Smooth muscle cell (in vitro differentiated cells): ENCODE data around the gene LMF1. TPM values are rescaled to one million over a fixed set of nuclear protein-coding genes. Genes with fewer than 3 reads are reported as not detected.

Experiments used
- DNase-seq: peaks from one replicate; lab custom pipeline; 2025; ENCODE audit not compliant: unreplicated experiment; lab: John Stamatoyannopoulos, UW
- H2AFZ ChIP-seq: fragments of 200-600 bp; sonication (generic); 2 replicates; pipeline ENCODE4 v1.6.0; 2016; ENCODE audit warnings: antibody characterized with exemption, low read depth, mild to moderate bottlenecking
- H3F3A ChIP-seq: fragments of 200-600 bp; sonication (generic); 2 replicates; pipeline ENCODE4 v1.6.0; 2017; ENCODE audit warnings: antibody characterized with exemption, low read depth
- H3K27ac ChIP-seq: fragments of 200-600 bp; sonication (generic); 2 replicates; pipeline ENCODE4 v1.5.1; 2016; ENCODE audit warnings: low read depth, mild to moderate bottlenecking
- H3K27me3 ChIP-seq: fragments of 200-600 bp; sonication (generic); 2 replicates; pipeline ENCODE4 v1.6.1; 2016; ENCODE audit warnings: low read depth, mild to moderate bottlenecking
- H3K36me3 ChIP-seq: fragments of 200-600 bp; sonication (generic); 2 replicates; pipeline ENCODE4 v1.5.1; 2016; ENCODE audit warnings: low read depth
- H3K4me1 ChIP-seq: fragments of 200-600 bp; sonication (generic); 2 replicates; pipeline ENCODE4 v1.5.1; 2016; ENCODE audit warnings: low read depth
- H3K4me2 ChIP-seq: fragments of 200-600 bp; sonication (generic); 2 replicates; pipeline ENCODE4 v1.6.0; 2016; ENCODE audit warnings: mild to moderate bottlenecking
- H3K4me3 ChIP-seq: fragments of 200-600 bp; sonication (generic); 2 replicates; pipeline ENCODE4 v1.5.1; 2016; ENCODE audit warnings: mild to moderate bottlenecking
- H3K79me2 ChIP-seq: fragments of 200-600 bp; sonication (generic); 2 replicates; pipeline ENCODE4 v1.6.0; 2016; ENCODE audit warnings: low read depth, mild to moderate bottlenecking
- H3K9ac ChIP-seq: fragments of 200-600 bp; sonication (generic); 2 replicates; pipeline ENCODE4 v1.6.0; 2016; ENCODE audit warnings: low read depth
- H3K9me3 ChIP-seq: fragments of 200-600 bp; sonication (generic); replicated peaks from 2 replicates; pipeline ENCODE4 v1.5.1; 2016; ENCODE audit warnings: low read depth
- H4K20me1 ChIP-seq: fragments of 200-600 bp; sonication (generic); 2 replicates; pipeline ENCODE4 v1.6.0; 2016; ENCODE audit warnings: low read depth
- WGBS: methylation state at CpG from one replicate; pipeline ENCODE4 v1.1.7; 2016; ENCODE audit warnings: low lambda C conversion rate; 5-methylcytosine and 5-hydroxymethylcytosine counted together
- polyA plus RNA-seq: library from polyadenylated mRNA; unstranded; fragments of >200 nt; fragmentation: Nextera tagmentation; extraction: Ambion mirVana; gene quantifications from 2 replicates; pipeline ENCODE4 v1.2.1, GENCODE V29; 2016
- total RNA-seq: library from RNA; depleted of rRNA; stranded (reverse); fragments of >200 nt; gene quantifications from 2 replicates; pipeline ENCODE4 v1.2.3, GENCODE V29; 2014
- TF ChIP-seq, protein P1 (sequence below): fragments of 200-600 bp; sonication (generic); IDR thresholded peaks from 2 replicates; pipeline ENCODE4 v1.5.1; 2017; ENCODE audit warnings: borderline replicate concordance, mild to moderate bottlenecking, antibody characterized with exemption; ENCODE audit not compliant: insufficient read depth, poor library complexity, severe bottlenecking

Gene LMF1
- total and polyA plus RNA-seq, 2 experiments from 2014 or later = 25.3 to 29.8 TPM

DNA sequence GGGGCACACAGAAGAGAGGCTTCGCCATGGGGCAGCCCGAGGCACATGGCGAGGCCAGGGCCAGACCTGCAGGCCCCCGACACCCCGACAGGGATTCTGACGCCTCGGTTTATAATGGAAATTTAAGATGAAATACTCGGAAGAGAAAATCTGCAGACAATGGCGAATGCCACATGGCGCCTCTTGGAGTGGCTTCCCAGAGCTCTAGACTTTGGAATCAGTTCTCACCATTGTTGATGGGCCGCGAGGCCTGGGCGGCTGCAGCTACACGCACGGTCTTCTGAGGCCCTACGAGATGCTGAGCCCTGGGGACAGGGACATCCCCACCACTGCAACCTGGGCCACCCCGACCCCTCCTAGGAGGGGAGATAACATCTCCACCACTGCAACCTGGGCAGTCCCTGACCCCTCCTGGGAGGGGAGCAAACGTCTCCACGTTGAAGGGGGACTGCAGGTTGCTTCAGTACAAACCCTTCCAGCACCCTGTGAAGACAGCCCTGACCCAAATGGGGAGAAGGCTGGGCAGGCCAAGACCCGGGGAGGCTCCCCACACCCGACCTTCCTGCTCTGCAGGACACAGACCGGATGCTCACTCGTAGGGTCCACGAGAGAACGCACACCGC is 56.9 kb downstream of the LMF1 start:
- TF ChIP-seq, protein P1, sequence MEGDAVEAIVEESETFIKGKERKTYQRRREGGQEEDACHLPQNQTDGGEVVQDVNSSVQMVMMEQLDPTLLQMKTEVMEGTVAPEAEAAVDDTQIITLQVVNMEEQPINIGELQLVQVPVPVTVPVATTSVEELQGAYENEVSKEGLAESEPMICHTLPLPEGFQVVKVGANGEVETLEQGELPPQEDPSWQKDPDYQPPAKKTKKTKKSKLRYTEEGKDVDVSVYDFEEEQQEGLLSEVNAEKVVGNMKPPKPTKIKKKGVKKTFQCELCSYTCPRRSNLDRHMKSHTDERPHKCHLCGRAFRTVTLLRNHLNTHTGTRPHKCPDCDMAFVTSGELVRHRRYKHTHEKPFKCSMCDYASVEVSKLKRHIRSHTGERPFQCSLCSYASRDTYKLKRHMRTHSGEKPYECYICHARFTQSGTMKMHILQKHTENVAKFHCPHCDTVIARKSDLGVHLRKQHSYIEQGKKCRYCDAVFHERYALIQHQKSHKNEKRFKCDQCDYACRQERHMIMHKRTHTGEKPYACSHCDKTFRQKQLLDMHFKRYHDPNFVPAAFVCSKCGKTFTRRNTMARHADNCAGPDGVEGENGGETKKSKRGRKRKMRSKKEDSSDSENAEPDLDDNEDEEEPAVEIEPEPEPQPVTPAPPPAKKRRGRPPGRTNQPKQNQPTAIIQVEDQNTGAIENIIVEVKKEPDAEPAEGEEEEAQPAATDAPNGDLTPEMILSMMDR = no peak
- H2AFZ ChIP-seq = no peak overlapping the region
- no peak overlapping the region for H3K4me2 ChIP-seq
- H3K9ac ChIP-seq = no peak overlapping the region
- WGBS = 94% methylated on average over 24 of the region's 26 CpGs
- no peaks in the 10 kb centered on the region for H3F3A ChIP-seq
- no peaks in the 10 kb centered on the region for H3K27me3 ChIP-seq
- H3K4me3 ChIP-seq = no peak overlapping the region
- no peaks in the 10 kb centered on the region for H3K79me2 ChIP-seq
- no peaks in the 10 kb centered on the region for H4K20me1 ChIP-seq
- no peaks in the 10 kb centered on the region for H3K36me3 ChIP-seq
- DNase-seq = no peak
- H3K9me3 ChIP-seq = no peaks in the 10 kb centered on the region
- no peak overlapping the region for H3K27ac ChIP-seq
- H3K4me1 ChIP-seq = no peaks in the 10 kb centered on the region

DNA sequence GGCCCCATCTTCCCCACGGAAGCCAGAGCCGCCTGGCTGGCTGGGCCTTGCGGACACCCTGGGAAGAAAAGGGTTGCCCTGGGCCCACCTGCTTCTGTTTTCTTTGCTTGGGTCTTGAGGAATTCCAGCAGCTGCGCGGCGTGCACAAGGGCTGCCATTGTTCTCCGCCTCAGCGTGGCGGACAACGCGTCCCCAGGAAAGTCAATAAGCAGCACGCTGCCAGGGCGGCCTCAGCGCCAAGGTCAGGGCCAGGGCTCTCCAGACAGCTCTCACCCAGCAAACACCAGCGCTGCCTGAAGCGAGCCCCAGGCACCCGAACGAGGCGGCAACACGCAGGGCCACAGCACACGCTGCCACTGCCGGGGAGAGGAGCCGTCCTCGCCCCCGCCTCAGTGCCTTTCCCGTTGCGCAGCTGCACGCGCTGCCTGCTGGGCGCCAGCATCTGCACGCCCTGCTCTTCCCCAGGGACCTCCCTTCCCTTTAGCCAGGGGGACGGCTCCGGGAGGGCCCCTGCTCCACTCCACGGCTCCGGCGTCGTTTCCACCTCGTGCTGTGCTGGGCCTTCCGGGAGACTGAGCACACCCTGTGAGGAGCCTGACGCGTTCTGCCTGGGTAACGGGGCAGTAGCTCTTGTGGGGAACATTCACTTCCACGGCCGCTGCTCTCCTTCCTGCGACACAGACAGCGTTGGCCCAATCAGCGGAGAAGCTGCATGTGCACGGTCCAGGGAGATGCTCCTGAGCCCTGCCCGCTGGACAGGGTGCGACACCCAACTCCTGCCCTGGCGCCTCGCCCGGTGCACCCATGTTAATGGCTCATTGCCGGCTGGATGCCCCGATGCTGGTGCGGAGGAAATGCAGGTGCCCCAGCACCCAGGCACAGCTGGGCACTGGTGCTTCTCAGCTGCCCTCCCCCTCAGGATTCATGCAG is 57.8 kb downstream of the LMF1 start:
- Histone ChIP-seq H3K9me3 (no peaks in the 10 kb centered on the region), H4K20me1 (peaks cover 5% of the 10 kb centered on the region), H3K4me1 (no peaks in the 10 kb centered on the region), H3K9ac (no peak overlapping the region), H3K27ac (no peak overlapping the region), H3K79me2 (no peaks in the 10 kb centered on the region), H3F3A (no peaks in the 10 kb centered on the region), H3K4me2 (no peak overlapping the region), H3K4me3 (no peak overlapping the region), H2AFZ (no peak overlapping the region), H3K27me3 (no peaks in the 10 kb centered on the region), H3K36me3 (no peaks in the 10 kb centered on the region)
- TF ChIP-seq, protein P1 = no peak
- 93% methylated on average over 54 of the region's 56 CpGs for WGBS
- DNase-seq = no peak

DNA sequence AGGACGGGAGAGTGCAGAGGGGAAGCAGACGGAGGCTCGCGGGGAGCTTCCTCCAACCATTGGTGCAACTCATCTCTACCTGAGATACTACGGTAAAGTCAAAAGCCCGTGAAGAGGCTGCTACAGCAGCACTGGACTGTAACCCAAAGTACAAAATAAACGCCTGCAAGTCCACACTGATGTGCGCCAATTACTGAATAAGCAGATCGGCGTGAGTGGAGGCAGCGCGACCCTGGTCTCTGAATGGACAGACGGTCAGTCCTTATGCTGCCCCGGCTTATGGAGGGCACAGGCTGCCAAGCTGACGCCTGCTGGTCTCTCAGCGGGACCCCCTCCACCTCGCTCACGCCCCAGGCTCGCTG is 58.5 kb downstream of the LMF1 start:
- peaks cover 5% of the 10 kb centered on the region for H4K20me1 ChIP-seq
- H3K4me3 ChIP-seq = no peak overlapping the region
- H2AFZ ChIP-seq = no peak overlapping the region
- no peak overlapping the region for H3K27ac ChIP-seq
- no peaks in the 10 kb centered on the region for H3K79me2 ChIP-seq
- TF ChIP-seq, protein P1 = no peak
- no peak for DNase-seq
- no peaks in the 10 kb centered on the region for H3K9me3 ChIP-seq
- H3K4me2 ChIP-seq = no peak overlapping the region
- H3F3A ChIP-seq = no peaks in the 10 kb centered on the region
- WGBS = 93% methylated on average over 19 of the region's 19 CpGs
- H3K4me1 ChIP-seq = no peaks in the 10 kb centered on the region
- no peaks in the 10 kb centered on the region for H3K27me3 ChIP-seq
- H3K36me3 ChIP-seq = no peaks in the 10 kb centered on the region
- no peak overlapping the region for H3K9ac ChIP-seq
